Measurements from ENCODE around the gene EDIL3. TPM values are rescaled to one million over a fixed set of nuclear protein-coding genes. Genes with fewer than 3 reads are reported as not detected.

Gene EDIL3
- total RNA-seq, 1 donor from 2014 or later: 14.1 TPM

GRCh38 chr5:83957188-83957587 lies 427.5 kb downstream of the EDIL3 start:
- no peak overlapping the region for H3K9ac ChIP-seq (ENCODE audit: low read depth in 1 of 3, low read length in 3 of 3)

DNA sequence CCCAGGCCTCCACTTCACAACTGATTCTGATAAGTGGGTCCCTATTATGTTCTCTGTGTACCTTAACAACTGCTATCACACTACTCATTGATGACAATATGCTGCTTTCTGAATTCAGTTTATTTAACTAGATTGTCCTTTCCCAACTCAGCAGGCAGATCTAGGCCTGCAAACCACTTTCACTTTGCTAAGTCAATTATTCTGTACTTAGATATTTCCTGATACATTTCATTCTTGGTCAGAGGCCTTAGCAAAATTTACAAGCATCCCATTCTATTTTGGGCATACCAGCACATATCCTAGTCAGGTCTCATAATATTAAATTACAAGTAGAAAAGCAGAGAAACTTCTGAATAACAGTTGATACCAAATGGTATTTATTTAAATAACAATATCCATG lies 428.3 kb downstream of the EDIL3 start:
- H3K27ac ChIP-seq (ENCODE audit: low read depth, low read length): no peak overlapping the region
- H3K27me3 ChIP-seq (ENCODE audit: control insufficient read depth in 3 of 3, insufficient read depth in 3 of 3, low read length in 3 of 3): no peaks in the 10 kb centered on the region
- H3K9me3 ChIP-seq (ENCODE audit: control insufficient read depth in 3 of 3, low read length in 3 of 3): no peaks in the 10 kb centered on the region
- H3K4me1 ChIP-seq (ENCODE audit: control insufficient read depth in 3 of 3, insufficient read depth in 3 of 3, low read length in 3 of 3): no peaks in the 10 kb centered on the region
- no peaks in the 10 kb centered on the region for H3K36me3 ChIP-seq (ENCODE audit: control insufficient read depth in 3 of 3, insufficient read depth in 3 of 3, low read length in 3 of 3)
- H3K4me3 ChIP-seq (ENCODE audit: low read length in 3 of 3): no peak overlapping the region
- no peak overlapping the region for H3K9ac ChIP-seq (ENCODE audit: low read depth in 1 of 3, low read length in 3 of 3)

More at GRCh38 chr5:83957188-83957587, 427.5 kb downstream of the EDIL3 start:
- no peak overlapping the region for H3K4me3 ChIP-seq (ENCODE audit: low read length in 3 of 3)
- no peaks in the 10 kb centered on the region for H3K9me3 ChIP-seq (ENCODE audit: control insufficient read depth in 3 of 3, low read length in 3 of 3)
- no peaks in the 10 kb centered on the region for H3K27me3 ChIP-seq (ENCODE audit: control insufficient read depth in 3 of 3, insufficient read depth in 3 of 3, low read length in 3 of 3)
- H3K27ac ChIP-seq (ENCODE audit: low read depth, low read length): no peak overlapping the region
- H3K36me3 ChIP-seq (ENCODE audit: control insufficient read depth in 3 of 3, insufficient read depth in 3 of 3, low read length in 3 of 3): no peaks in the 10 kb centered on the region
- H3K4me1 ChIP-seq (ENCODE audit: control insufficient read depth in 3 of 3, insufficient read depth in 3 of 3, low read length in 3 of 3): no peaks in the 10 kb centered on the region

GRCh38 chr5:83955916-83956315 lies 428.8 kb downstream of the EDIL3 start:
- Histone ChIP-seq H3K9me3 (ENCODE audit: control insufficient read depth in 3 of 3, low read length in 3 of 3) (no peaks in the 10 kb centered on the region), H3K27me3 (ENCODE audit: control insufficient read depth in 3 of 3, insufficient read depth in 3 of 3, low read length in 3 of 3) (no peaks in the 10 kb centered on the region), H3K36me3 (ENCODE audit: control insufficient read depth in 3 of 3, insufficient read depth in 3 of 3, low read length in 3 of 3) (no peaks in the 10 kb centered on the region), H3K27ac (ENCODE audit: low read depth, low read length) (no peak overlapping the region), H3K4me1 (ENCODE audit: control insufficient read depth in 3 of 3, insufficient read depth in 3 of 3, low read length in 3 of 3) (no peaks in the 10 kb centered on the region), H3K9ac (ENCODE audit: low read depth in 1 of 3, low read length in 3 of 3) (no peak overlapping the region), H3K4me3 (ENCODE audit: low read length in 3 of 3) (no peak overlapping the region)

DNA sequence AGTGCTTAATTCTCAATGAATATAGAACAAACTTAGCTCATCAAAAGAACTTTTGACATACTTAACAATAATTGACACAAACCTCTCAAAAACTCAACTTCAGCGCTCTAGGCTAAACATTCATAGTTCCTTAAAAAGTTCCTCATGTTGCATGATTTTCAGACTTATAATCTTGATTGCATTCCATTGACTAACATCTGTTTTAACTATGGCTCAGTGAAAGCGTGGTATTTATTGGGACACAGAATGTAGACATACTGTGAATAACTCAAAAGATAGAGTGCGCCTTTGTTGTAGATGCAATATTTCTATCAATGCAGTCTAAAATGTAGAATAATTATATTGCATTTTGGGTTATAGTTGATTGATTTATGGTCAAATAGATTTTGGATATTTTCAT lies 436.9 kb downstream of the EDIL3 start:
- Histone ChIP-seq H3K4me1 (ENCODE audit: control insufficient read depth in 3 of 3, insufficient read depth in 3 of 3, low read length in 3 of 3) (no peaks in the 10 kb centered on the region), H3K27me3 (ENCODE audit: control insufficient read depth in 3 of 3, insufficient read depth in 3 of 3, low read length in 3 of 3) (no peaks in the 10 kb centered on the region), H3K9me3 (ENCODE audit: control insufficient read depth in 3 of 3, low read length in 3 of 3) (no peaks in the 10 kb centered on the region)

DNA sequence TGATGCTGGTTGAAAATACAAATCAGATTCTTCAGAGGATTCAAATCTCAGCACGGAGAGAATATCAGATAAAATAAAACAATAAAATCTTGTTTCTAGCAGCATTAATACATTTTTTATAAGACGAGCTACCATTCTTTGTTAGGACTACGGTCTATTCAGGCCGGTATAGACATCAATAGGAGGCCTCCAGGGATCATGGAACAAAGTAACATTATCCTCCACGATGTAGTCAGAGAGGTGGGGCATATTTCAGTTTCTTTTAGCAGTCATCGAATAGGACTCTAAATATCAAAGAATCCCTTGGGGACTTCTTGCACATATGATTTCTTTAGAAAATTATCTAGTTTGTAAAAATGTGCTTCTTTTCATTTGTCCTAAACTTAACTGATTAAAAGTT lies 438.2 kb downstream of the EDIL3 start:
- no peaks in the 10 kb centered on the region for H3K36me3 ChIP-seq (ENCODE audit: control insufficient read depth in 3 of 3, insufficient read depth in 3 of 3, low read length in 3 of 3)
- no peak overlapping the region for H3K27ac ChIP-seq (ENCODE audit: low read depth, low read length)
- no peaks in the 10 kb centered on the region for H3K9me3 ChIP-seq (ENCODE audit: control insufficient read depth in 3 of 3, low read length in 3 of 3)
- H3K4me3 ChIP-seq (ENCODE audit: low read length in 3 of 3): no peak overlapping the region
- no peaks in the 10 kb centered on the region for H3K27me3 ChIP-seq (ENCODE audit: control insufficient read depth in 3 of 3, insufficient read depth in 3 of 3, low read length in 3 of 3)
- no peaks in the 10 kb centered on the region for H3K4me1 ChIP-seq (ENCODE audit: control insufficient read depth in 3 of 3, insufficient read depth in 3 of 3, low read length in 3 of 3)
- H3K9ac ChIP-seq (ENCODE audit: low read depth in 1 of 3, low read length in 3 of 3): no peak overlapping the region

More for the DNA sequence above, 436.9 kb downstream of the EDIL3 start:
- Histone ChIP-seq H3K36me3 (ENCODE audit: control insufficient read depth in 3 of 3, insufficient read depth in 3 of 3, low read length in 3 of 3) (no peaks in the 10 kb centered on the region), H3K4me3 (ENCODE audit: low read length in 3 of 3) (no peak overlapping the region), H3K9ac (ENCODE audit: low read depth in 1 of 3, low read length in 3 of 3) (no peak overlapping the region), H3K27ac (ENCODE audit: low read depth, low read length) (no peak overlapping the region)

- Histone ChIP-seq H3K4me1 (ENCODE audit: control insufficient read depth in 3 of 3, insufficient read depth in 3 of 3, low read length in 3 of 3) (no peaks in the 10 kb centered on the region), H3K36me3 (ENCODE audit: control insufficient read depth in 3 of 3, insufficient read depth in 3 of 3, low read length in 3 of 3) (no peaks in the 10 kb centered on the region), H3K27ac (ENCODE audit: low read depth, low read length) (no peak overlapping the region), H3K27me3 (ENCODE audit: control insufficient read depth in 3 of 3, insufficient read depth in 3 of 3, low read length in 3 of 3) (no peaks in the 10 kb centered on the region), H3K4me3 (ENCODE audit: low read length in 3 of 3) (no peak overlapping the region), H3K9me3 (ENCODE audit: control insufficient read depth in 3 of 3, low read length in 3 of 3) (no peaks in the 10 kb centered on the region), H3K9ac (ENCODE audit: low read depth in 1 of 3, low read length in 3 of 3) (no peak overlapping the region)
Measured at GRCh38 chr5:83942155-83942554, 442.5 kb downstream of the EDIL3 start.

GRCh38 chr5:83937837-83938236 lies 446.8 kb downstream of the EDIL3 start:
- H3K27me3 ChIP-seq (ENCODE audit: control insufficient read depth in 3 of 3, insufficient read depth in 3 of 3, low read length in 3 of 3): no peaks in the 10 kb centered on the region

GRCh38 chr5:83931969-83932368 lies 452.7 kb downstream of the EDIL3 start:
- no peaks in the 10 kb centered on the region for H3K4me1 ChIP-seq (ENCODE audit: control insufficient read depth in 3 of 3, insufficient read depth in 3 of 3, low read length in 3 of 3)
- H3K27ac ChIP-seq (ENCODE audit: low read depth, low read length): no peak overlapping the region
- no peaks in the 10 kb centered on the region for H3K36me3 ChIP-seq (ENCODE audit: control insufficient read depth in 3 of 3, insufficient read depth in 3 of 3, low read length in 3 of 3)
- H3K4me3 ChIP-seq (ENCODE audit: low read length in 3 of 3): no peak overlapping the region
- no peaks in the 10 kb centered on the region for H3K27me3 ChIP-seq (ENCODE audit: control insufficient read depth in 3 of 3, insufficient read depth in 3 of 3, low read length in 3 of 3)
- H3K9me3 ChIP-seq (ENCODE audit: control insufficient read depth in 3 of 3, low read length in 3 of 3): no peaks in the 10 kb centered on the region
- H3K9ac ChIP-seq (ENCODE audit: low read depth in 1 of 3, low read length in 3 of 3): no peak overlapping the region

More at GRCh38 chr5:83937837-83938236, 446.8 kb downstream of the EDIL3 start:
- no peaks in the 10 kb centered on the region for H3K9me3 ChIP-seq (ENCODE audit: control insufficient read depth in 3 of 3, low read length in 3 of 3)
- no peak overlapping the region for H3K4me3 ChIP-seq (ENCODE audit: low read length in 3 of 3)
- no peak overlapping the region for H3K9ac ChIP-seq (ENCODE audit: low read depth in 1 of 3, low read length in 3 of 3)
- H3K36me3 ChIP-seq (ENCODE audit: control insufficient read depth in 3 of 3, insufficient read depth in 3 of 3, low read length in 3 of 3): no peaks in the 10 kb centered on the region
- H3K27ac ChIP-seq (ENCODE audit: low read depth, low read length): no peak overlapping the region
- no peaks in the 10 kb centered on the region for H3K4me1 ChIP-seq (ENCODE audit: control insufficient read depth in 3 of 3, insufficient read depth in 3 of 3, low read length in 3 of 3)

GRCh38 chr5:83927140-83927733 lies 457.4 kb downstream of the EDIL3 start:
- no peaks in the 10 kb centered on the region for H3K36me3 ChIP-seq (ENCODE audit: control insufficient read depth in 3 of 3, insufficient read depth in 3 of 3, low read length in 3 of 3)
- no peak overlapping the region for H3K4me3 ChIP-seq (ENCODE audit: low read length in 3 of 3)
- H3K9me3 ChIP-seq (ENCODE audit: control insufficient read depth in 3 of 3, low read length in 3 of 3): peaks cover 2 to 3% (median 2%) of the 10 kb centered on the region in 3 donors
- H3K9ac ChIP-seq (ENCODE audit: low read depth in 1 of 3, low read length in 3 of 3): no peak overlapping the region
- H3K4me1 ChIP-seq (ENCODE audit: control insufficient read depth in 3 of 3, insufficient read depth in 3 of 3, low read length in 3 of 3): no peaks in the 10 kb centered on the region
- no peak overlapping the region for H3K27ac ChIP-seq (ENCODE audit: low read depth, low read length)
- no peaks in the 10 kb centered on the region for H3K27me3 ChIP-seq (ENCODE audit: control insufficient read depth in 3 of 3, insufficient read depth in 3 of 3, low read length in 3 of 3)

DNA sequence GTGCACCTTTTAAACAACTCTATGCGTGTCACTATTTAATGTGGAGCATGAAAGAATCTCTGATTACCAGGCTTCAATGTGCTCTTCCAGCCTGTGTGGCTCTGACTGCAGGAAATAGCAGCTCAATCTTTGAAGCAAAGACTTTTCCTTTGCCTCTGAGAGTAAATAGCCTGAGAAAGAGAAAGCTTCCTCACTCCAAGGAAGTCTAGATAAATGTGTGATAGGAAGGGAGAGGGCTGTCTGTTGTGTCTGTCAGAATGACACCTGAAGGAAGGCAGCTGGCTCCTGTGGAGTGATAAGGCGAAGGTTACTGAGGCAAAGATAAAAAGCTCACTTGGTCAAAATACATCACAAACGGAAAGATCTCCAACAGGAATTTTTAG lies 458.7 kb downstream of the EDIL3 start:
- Histone ChIP-seq H3K27ac (ENCODE audit: low read depth, low read length) (no peak overlapping the region), H3K4me3 (ENCODE audit: low read length in 3 of 3) (no peak overlapping the region), H3K9me3 (ENCODE audit: control insufficient read depth in 3 of 3, low read length in 3 of 3) (peaks cover 2 to 3% (median 2%) of the 10 kb centered on the region in 3 donors), H3K27me3 (ENCODE audit: control insufficient read depth in 3 of 3, insufficient read depth in 3 of 3, low read length in 3 of 3) (no peaks in the 10 kb centered on the region), H3K36me3 (ENCODE audit: control insufficient read depth in 3 of 3, insufficient read depth in 3 of 3, low read length in 3 of 3) (no peaks in the 10 kb centered on the region), H3K4me1 (ENCODE audit: control insufficient read depth in 3 of 3, insufficient read depth in 3 of 3, low read length in 3 of 3) (no peaks in the 10 kb centered on the region), H3K9ac (ENCODE audit: low read depth in 1 of 3, low read length in 3 of 3) (no peak overlapping the region)

All from skeletal muscle tissue (tissue), 4 donors.